DND-41 (cell line): Measurements from ENCODE around the gene GADD45GIP1.

ENCODE experiments used
- EZH2 ChIP-seq: IDR thresholded peaks from 3 replicates; pipeline ENCODE4 v1.6.1; 2012; ENCODE audit warnings: borderline replicate concordance, low read depth, mild to moderate bottlenecking, moderate library complexity, low read length, inconsistent platforms; ENCODE audit not compliant: severe bottlenecking
- TF ChIP-seq, protein P1 (sequence below): IDR thresholded peaks from 2 replicates; pipeline ENCODE4 v1.5.1; 2012; ENCODE audit warnings: borderline replicate concordance, low read length, moderate library complexity, mild to moderate bottlenecking; ENCODE audit not compliant: poor library complexity, severe bottlenecking; ENCODE audit errors: extremely low read depth

DNA sequence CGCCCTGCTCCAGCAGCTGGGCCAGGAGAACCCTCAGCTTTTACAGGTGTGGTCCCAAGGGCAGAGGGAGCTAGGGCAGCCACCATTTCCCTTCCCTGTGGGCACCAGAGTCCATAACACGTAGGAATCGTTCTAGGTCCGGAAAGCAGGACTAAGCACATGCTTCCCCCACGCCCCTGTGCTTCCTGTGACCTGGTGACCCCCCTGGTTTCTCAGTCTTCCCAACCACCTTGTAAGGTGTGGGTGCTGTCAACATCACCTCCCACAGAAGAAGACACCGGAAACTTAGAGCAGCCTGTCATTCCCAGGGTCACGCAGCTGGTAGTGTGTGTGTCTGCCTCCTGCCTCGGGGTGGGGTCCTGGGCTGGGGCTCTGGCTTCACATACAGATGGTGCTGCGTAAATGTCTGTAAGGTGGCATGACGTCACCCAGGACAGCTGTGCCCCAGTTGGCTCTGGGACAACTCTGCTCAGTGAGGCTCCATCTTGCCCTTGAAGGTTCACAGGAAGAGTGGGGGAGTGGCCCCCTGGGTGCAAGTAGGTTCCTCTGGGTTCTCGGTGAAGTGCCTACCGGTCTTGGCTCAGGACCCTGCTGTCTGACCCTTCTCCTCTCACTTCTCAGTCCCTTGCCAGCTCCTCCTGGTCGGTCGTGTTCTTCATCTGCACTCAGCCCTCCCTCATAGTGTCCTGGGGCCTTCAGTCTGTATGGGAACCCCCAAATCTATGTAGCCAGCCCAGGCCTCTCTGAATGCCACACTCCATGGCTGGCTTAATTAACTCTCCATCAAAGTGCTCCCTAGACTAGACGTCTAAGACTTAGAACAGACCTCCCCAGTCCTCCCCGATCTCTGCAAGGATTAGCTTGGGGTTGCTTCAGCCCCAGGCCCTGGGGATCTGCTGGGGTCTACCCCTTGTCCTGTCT lies 7.4 kb downstream of the GADD45GIP1 start:
- TF ChIP-seq, protein P1, sequence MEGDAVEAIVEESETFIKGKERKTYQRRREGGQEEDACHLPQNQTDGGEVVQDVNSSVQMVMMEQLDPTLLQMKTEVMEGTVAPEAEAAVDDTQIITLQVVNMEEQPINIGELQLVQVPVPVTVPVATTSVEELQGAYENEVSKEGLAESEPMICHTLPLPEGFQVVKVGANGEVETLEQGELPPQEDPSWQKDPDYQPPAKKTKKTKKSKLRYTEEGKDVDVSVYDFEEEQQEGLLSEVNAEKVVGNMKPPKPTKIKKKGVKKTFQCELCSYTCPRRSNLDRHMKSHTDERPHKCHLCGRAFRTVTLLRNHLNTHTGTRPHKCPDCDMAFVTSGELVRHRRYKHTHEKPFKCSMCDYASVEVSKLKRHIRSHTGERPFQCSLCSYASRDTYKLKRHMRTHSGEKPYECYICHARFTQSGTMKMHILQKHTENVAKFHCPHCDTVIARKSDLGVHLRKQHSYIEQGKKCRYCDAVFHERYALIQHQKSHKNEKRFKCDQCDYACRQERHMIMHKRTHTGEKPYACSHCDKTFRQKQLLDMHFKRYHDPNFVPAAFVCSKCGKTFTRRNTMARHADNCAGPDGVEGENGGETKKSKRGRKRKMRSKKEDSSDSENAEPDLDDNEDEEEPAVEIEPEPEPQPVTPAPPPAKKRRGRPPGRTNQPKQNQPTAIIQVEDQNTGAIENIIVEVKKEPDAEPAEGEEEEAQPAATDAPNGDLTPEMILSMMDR = no peak
- TF ChIP-seq EZH2 = no peak
